Measurements from ENCODE around the gene FRAT1.

GRCh38 chr10:97278491-97278989 lies 40.5 kb upstream of the FRAT1 start:
- TF ChIP-seq CTCF (IDR thresholded peaks at IDR 0.05) (peak; percentile 79), ZFX (IDR thresholded peaks at IDR 0.05; ENCODE audit: borderline replicate concordance) (no peak)
